GM21423 (cell line): ENCODE measurements around the gene CGREF1.
A peak's percentile ranks its signal among the peaks of the same experiment; 100 is the strongest.

ENCODE experiments used
- ATAC-seq: cut with Tn5 transposase; IDR thresholded peaks from one replicate; pipeline ENCODE4 v1.9.1; 2021; ENCODE audit warnings: mild to moderate bottlenecking, moderate library complexity; ENCODE audit not compliant: unreplicated experiment

Gene CGREF1

GRCh38 chr2:27074738-27075565 lies 44.0 kb downstream of the CGREF1 start:
- ATAC-seq = no peak

- no peak for ATAC-seq
Measured at GRCh38 chr2:27073782-27074181, 45.1 kb downstream of the CGREF1 start.

GRCh38 chr2:27072920-27073319 lies 46.0 kb downstream of the CGREF1 start:
- no peak for ATAC-seq

- peak; percentile 18 for ATAC-seq
Measured at GRCh38 chr2:27071990-27072830, 46.7 kb downstream of the CGREF1 start.

GRCh38 chr2:27071277-27071989 lies 47.5 kb downstream of the CGREF1 start, which contains the start of gene OST4:
Gene OST4, minus strand, starts transcription at chr2:27071654.
- ATAC-seq = peak; percentile 82

GRCh38 chr2:27070653-27071276 lies 48.2 kb downstream of the CGREF1 start:
- ATAC-seq = peak; percentile 1

GRCh38 chr2:27069961-27070618 lies 48.8 kb downstream of the CGREF1 start:
- no peak for ATAC-seq

DNA sequence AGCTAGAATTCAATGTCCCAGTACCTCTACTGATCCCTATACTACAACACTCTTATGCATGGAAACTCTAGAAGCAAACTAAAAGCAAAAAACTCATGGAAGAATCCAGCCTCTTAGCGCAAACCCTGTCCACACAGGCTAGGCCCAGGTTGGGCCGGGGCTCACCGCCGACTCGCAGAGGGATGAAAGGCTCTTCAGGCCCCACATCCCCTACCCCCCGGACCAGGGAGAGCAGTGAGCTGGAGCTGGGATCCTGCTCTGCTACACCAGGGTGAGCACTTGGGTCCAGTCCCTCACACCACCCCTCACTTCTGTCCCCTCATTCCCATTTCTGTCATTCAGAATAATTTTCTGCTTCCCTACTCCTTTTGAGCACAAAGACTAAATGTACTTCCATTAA lies 49.5 kb downstream of the CGREF1 start:
- ATAC-seq = no peak

DNA sequence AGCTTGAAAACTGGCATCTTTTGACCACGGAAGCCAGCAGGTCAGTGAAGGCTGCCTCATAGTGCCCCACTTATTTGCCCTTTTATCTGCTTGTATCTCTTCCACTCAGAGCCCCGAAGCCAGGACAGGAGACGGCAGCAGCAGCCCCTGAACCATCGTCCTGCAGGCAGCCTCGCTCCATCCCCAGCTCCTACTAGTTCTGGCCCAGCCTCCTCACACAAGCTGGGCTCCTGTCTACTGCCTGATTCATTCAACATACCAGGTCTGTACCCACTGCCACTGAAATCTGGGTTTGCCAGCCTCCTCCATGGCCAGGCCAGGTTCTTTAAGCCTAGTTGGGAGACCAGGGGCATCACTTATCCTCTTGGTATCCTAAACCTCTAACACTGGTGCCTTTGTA lies 51.5 kb downstream of the CGREF1 start:
- no peak for ATAC-seq

DNA sequence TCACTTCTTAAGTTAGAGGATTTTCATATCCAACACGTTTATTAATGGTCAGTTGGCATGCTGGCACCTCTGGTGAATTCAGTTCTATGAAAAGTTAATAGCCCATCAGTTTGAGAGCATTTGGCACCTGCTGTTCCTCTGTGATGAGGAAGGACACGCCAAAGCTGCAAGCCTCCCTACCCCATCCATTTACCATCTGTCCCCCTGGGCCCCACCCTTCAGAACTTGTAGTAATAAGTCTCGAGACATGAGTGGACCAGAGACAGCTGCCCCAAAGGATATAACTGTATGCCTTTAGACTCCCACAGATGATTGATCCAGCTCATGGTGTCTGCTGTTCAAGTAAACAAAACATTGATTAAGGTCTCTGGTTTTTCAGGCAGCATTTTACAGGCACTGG lies 53.8 kb downstream of the CGREF1 start:
- no peak for ATAC-seq

DNA sequence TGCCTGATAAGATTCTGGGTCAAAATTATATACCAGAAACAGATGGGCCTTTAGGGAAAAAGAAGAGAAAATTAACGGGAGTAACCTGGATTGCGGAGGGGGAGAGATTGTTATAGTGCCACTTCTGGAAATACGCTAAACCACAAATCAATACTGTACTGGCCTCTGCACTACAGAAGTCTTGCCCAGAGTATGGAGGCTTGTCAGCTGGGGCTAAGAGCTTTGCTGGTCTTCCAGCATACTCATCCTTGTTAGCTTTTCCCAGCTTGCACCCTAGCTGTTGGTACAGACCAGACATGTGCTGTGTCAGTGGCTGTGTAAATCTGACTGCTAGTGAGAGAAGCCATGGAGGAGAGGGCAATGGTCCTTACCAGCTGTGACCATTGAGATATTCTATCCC lies 58.6 kb downstream of the CGREF1 start:
- no peak for ATAC-seq

GRCh38 chr2:27059141-27059820 lies 59.6 kb downstream of the CGREF1 start:
- ATAC-seq = no peak

DNA sequence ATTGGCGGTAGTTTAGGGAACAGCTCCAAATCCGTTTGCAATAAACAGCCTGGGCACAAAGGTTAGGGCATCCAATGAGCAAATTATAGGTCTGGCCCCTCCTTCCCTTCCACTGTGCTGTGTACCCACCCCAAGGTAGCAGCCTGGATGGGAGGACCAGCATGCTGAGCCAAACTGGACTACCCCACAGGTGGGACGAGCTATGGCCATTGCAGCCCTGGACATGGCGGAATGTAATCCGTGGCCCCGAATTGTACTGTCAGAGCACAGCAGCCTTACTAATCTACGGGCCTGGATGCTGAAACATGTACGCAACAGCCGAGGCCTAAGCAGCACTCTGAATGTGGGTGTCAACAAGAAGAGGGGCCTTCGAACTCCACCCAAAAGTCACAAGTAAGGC lies 60.7 kb downstream of the CGREF1 start:
- ATAC-seq = no peak

- no peak for ATAC-seq
Measured at GRCh38 chr2:27057184-27057583, 61.7 kb downstream of the CGREF1 start.

GRCh38 chr2:27054721-27055120 lies 64.2 kb downstream of the CGREF1 start:
- no peak for ATAC-seq

GRCh38 chr2:27053776-27054175 lies 65.2 kb downstream of the CGREF1 start:
- ATAC-seq = no peak

DNA sequence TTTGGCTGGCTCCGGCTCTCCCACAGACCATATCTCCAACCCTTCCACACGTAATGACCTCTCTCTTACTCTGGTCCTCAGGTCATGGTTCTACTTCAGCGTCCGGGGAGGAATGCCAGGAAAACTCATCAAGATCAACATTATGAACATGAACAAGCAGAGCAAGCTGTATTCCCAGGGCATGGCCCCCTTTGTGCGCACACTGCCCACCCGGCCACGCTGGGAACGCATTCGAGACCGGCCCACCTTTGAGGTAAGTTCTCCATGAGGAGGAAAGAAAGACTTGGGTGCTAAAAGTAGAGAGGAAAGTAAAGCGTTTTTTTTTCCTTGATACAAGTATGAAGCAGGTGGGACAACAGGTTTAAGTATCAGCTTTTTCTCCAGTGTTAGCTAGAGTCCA lies 65.6 kb downstream of the CGREF1 start:
- no peak for ATAC-seq

DNA sequence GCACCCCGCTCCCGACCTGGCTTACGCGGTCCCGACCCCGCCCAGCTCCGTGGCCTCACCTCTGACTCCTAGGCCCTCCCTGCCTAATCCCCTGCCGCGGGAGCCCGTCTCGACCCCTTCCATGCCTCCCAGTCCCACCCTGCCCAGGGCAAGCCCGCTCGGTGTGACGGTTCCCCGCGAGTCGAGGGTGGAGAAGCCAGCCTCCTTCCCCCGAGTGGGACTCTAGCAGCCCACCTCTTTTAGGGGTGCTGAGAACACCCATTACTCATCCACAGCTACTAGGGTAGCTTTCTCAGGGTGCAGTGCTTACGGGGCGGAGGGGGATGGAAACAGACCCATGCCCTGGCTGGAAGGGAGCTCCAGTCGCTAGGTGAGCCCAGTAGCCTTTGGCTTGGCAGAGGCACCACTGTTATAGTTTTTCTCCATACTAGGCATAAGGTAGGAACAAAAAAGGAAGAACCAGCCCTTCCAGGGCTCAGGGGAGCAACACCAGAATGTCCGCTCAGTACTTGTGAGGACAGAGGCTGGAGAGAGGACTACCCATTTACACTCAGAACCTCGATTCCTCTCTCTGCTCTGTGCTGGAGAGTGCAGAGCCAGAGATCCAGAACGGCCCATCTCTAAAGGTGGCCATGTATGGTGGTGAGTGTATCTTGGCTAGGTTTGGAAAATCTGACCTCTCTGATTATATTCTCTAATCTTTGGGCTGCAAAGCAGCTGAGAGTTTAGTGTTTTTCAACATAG lies 66.9 kb downstream of the CGREF1 start:
- ATAC-seq = peak; percentile 1
